HG03342 (cell line): ENCODE data around the gene MYH6.

Source experiments
- ATAC-seq: cut with Tn5 transposase; IDR thresholded peaks from one replicate; pipeline ENCODE4 v1.9.1; 2021; ENCODE audit warnings: mild to moderate bottlenecking, moderate library complexity; ENCODE audit not compliant: unreplicated experiment

Gene MYH6

GRCh38 chr14:23360496-23360895 is 47.6 kb downstream of the MYH6 start:
- ATAC-seq, result no peak

DNA sequence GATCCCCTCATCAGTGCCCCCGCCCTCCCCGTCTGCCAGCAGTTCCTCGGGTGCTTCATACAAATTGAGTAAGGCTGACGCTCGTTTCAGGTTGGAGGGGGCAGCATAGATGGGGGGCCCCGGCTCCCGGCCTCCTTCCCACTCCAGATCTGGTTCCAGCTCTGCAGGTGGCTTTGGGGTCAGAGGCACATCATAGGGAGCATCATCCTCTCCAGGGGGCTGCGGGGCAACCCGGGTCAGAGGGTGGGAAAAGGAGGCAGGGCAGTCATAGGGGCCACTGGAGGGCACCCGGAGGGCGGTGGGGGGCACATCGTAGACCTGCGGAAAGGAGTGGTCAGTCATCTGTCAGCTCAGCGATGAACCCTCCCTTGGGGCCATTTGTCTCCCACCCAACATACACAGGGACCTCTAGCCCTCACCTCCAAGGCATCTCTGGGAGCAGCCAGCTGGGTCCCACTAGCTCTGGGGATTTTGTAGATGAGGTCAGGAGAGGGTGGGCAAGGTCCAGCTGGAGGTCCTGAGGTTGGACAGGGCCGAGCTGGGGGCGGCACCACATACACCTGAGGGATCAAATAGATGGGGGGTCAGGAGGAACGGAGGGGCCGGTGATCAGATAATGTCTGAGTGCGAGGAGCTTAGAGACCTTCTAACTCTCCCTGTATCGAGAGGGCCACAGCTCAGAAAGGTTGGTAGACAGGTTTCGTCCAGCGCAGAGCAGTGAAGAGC is 48.2 kb downstream of the MYH6 start:
- ATAC-seq, result no peak

GRCh38 chr14:23359167-23359626 is 48.9 kb downstream of the MYH6 start:
- ATAC-seq, result no peak

GRCh38 chr14:23358553-23359166 is 49.4 kb downstream of the MYH6 start:
- no peak for ATAC-seq

DNA sequence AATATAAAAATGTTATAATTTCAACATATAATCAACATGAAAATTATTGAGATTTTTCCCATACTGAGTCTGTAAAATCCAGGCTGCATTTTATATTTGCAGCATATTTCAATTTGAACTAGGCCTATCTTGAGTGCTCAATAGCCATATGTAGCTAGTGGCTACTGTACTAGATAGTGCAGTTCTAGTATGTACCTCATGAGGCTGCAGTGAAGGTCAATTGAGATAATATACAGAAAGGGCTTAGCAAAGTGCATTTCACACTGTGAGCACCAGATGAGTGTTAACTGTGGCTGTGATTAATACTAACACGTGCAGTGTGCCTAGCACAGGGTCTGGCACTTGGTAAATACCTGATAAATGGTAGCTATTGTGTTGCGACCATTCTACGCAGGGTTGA is 50.0 kb downstream of the MYH6 start:
- ATAC-seq, result no peak

DNA sequence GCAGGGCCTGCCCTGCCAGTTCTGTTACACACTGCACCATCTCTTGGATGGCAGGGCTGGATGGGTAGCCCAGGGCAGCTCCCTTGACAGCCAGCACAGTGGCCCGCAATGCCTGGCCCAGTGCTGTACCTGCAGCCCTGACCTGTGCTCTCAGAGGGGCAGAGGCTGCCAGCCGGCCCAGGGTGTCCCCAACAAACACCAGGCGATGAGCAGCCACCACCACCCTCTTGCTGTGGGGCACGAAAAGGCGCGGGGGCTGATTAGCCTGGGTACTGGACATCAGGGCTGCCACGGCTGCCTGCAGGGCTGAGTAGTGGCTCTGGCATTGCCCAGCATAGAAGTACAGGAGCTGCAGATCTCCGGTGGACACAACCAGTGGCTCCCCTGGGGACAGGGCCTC is 50.8 kb downstream of the MYH6 start:
- no peak for ATAC-seq

- no peak for ATAC-seq
Observed at GRCh38 chr14:23356662-23357061, 51.4 kb downstream of the MYH6 start.

GRCh38 chr14:23355871-23356435 is 52.1 kb downstream of the MYH6 start:
- no peak for ATAC-seq

DNA sequence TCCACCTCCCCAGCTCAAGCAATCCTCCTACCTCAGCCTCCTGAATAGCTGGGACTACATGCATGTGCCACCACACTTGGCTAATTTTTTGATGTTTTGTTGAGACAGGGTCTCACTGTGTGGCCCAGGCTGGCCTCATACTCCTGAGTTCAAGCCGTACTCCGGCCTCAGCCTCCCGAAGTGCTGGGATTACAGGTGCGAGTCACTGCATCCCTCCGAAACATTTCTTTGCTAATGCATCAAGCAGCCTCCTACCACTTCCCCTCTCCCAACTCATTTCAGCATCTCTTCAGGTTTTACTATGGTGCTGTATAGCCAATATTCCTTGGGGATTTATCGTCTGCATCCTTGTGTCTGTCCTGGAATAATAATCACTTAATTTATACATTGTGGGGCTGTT is 53.1 kb downstream of the MYH6 start:
- no peak for ATAC-seq

GRCh38 chr14:23353433-23353780 is 54.7 kb downstream of the MYH6 start:
- no peak for ATAC-seq

DNA sequence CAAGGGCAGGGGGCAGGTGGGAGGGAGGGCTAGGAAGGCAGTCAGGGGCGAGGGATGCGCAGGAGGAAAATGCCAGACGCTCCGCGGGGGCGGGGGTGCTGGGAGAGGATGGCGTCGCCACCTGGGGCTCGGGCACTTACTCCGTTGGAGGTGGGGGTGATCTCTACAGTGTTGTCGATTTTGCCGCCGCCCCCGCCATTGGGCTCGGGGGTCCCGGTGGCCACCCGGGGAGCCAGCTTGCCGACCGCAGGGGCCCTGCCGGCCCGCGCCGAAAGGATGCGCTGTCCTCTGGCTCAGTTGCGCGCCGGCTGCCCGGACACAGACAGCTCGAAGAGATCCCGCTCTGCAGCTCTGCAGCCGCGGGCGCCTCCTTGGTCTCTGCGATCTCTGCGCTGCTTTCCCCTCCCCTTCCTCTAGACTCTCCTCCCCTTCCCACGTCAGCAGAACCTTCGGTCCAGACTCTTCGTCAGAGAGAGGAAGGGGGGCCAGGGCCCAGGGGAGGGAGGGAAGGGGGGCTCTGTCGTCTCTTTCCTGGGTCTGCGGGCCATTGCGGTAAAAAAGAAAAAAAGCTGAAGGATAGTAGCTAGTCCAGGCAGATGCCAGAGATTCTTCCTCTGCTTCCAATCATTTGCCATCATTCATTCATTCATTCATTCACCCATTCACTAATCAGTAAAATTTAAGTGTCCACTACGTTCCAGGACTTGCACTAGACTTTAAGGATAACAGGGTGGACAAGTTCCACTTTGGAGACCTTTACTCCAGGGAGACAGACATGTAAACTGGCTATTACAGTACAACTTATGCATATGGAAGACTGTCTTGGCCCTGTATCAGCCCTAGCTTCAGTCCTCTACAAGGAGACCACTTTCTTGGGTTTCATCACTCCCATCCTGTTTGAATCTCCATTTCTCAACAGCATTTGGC is 55.3 kb downstream of the MYH6 start, which contains the start of gene SLC22A17:
TSS of gene SLC22A17 (minus strand) at position 382 of the 927 bp plus-strand sequence.
- no peak for ATAC-seq

GRCh38 chr14:23351681-23352505 is 56.2 kb downstream of the MYH6 start:
- no peak for ATAC-seq

DNA sequence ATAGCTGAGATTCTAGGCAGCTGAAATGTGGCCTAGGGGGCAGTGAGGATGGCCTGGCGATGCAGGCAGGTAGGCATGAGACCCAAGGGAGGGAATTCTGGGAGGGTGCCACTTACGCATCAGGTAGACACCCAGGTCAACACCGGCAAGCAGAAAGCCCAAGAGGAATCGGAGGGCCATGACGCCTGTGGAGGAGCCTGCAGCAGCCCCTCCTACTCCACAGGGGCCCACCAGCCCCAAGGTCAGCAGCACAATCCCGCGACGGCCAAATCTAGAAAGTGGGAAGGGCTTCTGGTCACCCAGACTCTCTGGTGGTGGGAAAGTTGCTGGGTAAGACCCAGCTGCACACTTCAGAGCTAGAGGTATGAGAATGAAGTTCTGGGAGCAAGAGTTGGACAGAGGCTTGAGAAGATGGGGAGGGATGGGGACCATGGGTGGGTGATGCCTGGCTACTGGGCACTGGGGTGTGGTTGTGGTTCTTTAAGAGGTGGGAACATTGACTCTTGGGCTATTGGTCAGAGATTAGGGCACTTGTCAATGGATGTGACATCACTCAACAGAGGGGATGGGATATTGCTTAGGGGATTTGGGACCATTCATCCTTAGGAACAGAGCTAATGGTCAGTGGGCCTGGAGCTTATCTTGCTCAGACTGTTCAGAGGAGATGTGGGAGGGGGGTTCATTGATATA is 58.8 kb downstream of the MYH6 start:
- ATAC-seq, result no peak

DNA sequence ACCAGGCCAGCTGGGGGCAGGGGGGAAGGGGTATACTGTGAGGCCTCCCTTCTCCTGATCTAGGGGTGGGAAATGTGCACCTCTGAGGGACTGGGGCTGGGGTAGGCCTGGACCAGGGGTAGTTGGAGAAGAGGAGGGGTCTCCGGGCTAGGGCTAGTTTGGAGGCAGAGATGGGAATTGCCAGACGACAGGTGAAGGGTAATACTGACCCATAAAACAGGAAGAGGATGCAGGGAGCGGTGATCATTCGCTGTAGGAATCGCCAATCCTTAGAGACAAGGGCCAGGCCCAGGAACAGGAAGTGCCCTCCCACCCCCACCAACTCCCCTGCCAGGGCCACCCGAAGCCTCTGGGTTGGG is 59.8 kb downstream of the MYH6 start:
- no peak for ATAC-seq

GRCh38 chr14:23347406-23348296 is 60.4 kb downstream of the MYH6 start:
- ATAC-seq, result no peak

- ATAC-seq, result no peak
Observed at GRCh38 chr14:23346693-23347405, 61.2 kb downstream of the MYH6 start.

- no peak for ATAC-seq
Observed at GRCh38 chr14:23345987-23346692, 61.9 kb downstream of the MYH6 start.

GRCh38 chr14:23344481-23344880 is 63.6 kb downstream of the MYH6 start:
- ATAC-seq, result no peak
